Upper lobe of left lung (tissue), 6 donors: ENCODE results near the gene ZFYVE16. TPM values are rescaled to one million over a fixed set of nuclear protein-coding genes. Genes with fewer than 3 reads are reported as not detected.
"Not testable (repeated sequence)": the region's sequence is repeated elsewhere in the genome, so short reads cannot be mapped to it uniquely, and the experiment has no call there.

Experiments
- ATAC-seq, 2 donors: fragments of 200-7000 bp; cut with Tn5 transposase; one replicate each; pipeline ENCODE4 v1.9.1; 2022; ENCODE audit warnings: mild to moderate bottlenecking in 2 of 2, moderate library complexity in 2 of 2; ENCODE audit not compliant: low FRiP score in 2 of 2
- DNase-seq, 2 donors: peaks; one replicate each; pipeline ENCODE4 v3.0.0-alpha.2; 2019 to 2020
- H3K27ac ChIP-seq, 4 donors: fragments of 200-600 bp; sonication (generic); one replicate each; pipeline ENCODE4 v1.5.1; 2016 to 2019
- H3K27me3 ChIP-seq, 4 donors: fragments of 200-600 bp; sonication (generic); one replicate each; pipeline ENCODE4 v1.5.1; 2017 to 2019
- H3K36me3 ChIP-seq, 4 donors: fragments of 200-600 bp; sonication (generic); one replicate each; pipeline ENCODE4 v1.5.1; 2016 to 2019
- H3K4me1 ChIP-seq, 4 donors: fragments of 200-600 bp; sonication (generic); one replicate each; pipeline ENCODE4 v1.5.1; 2018 to 2019
- H3K4me3 ChIP-seq, 4 donors: fragments of 200-600 bp; sonication (generic); one replicate each; pipeline ENCODE4 v1.5.1; 2017 to 2019; ENCODE audit warnings: mild to moderate bottlenecking in 2 of 4, moderate library complexity in 1 of 4
- H3K9me3 ChIP-seq, 4 donors: fragments of 200-600 bp; sonication (generic); one replicate each; pipeline ENCODE4 v1.5.1; 2018 to 2019
- CTCF ChIP-seq, 6 experiments: fragments of 450-650 bp in 4 of 6; fragments of 200-600 bp in 2 of 6; sonication (generic) in 2 of 6; IDR thresholded peaks; one replicate each; pipeline ENCODE4 v1.5.1; 2016 to 2019; ENCODE audit warnings: antibody characterized with exemption in 6 of 6
- EP300 ChIP-seq, 4 donors: sonication (generic); formaldehyde crosslinking; IDR thresholded peaks; one replicate each; pipeline ENCODE4 v1.5.1; 2017; ENCODE audit warnings: antibody characterized with exemption in 4 of 4, control low read depth in 2 of 4
- POLR2A ChIP-seq, 4 donors: fragments of 450-650 bp; IDR thresholded peaks; one replicate each; pipeline ENCODE4 v1.5.1; 2016 to 2017; ENCODE audit warnings: antibody characterized with exemption in 4 of 4, mild to moderate bottlenecking in 2 of 4
- POLR2AphosphoS5 ChIP-seq, 2 donors: sonication (generic); formaldehyde crosslinking; IDR thresholded peaks; one replicate each; pipeline ENCODE4 v1.5.1; 2017; ENCODE audit warnings: antibody characterized with exemption in 2 of 2
- WGBS, 2 donors: methylation state at CpG; one replicate each; pipeline ENCODE4 v1.1.5; 2017 to 2018; 5-methylcytosine and 5-hydroxymethylcytosine counted together
- total RNA-seq, 6 donors: library from RNA; depleted of rRNA in 4 of 6; stranded (reverse); fragments of >200 nt in 4 of 6; gene quantifications; one replicate each; pipeline versions ENCODE4 v1.1.0 to v1.2.1, GENCODE V29; 2016 to 2021
- donor health status: DM: no; HTN: no; CAD: no; lungs with moderate emphysema.
- donor health status: DM: no; HTN: yes; CAD: no; lungs with severe emphysema.

Gene ZFYVE16
- total RNA-seq, 6 donors from 2014 or later, result 27.7 to 52.4 (median 40.2) TPM

GRCh38 chr5:80411589-80412219 lies 3.8 kb downstream of the ZFYVE16 start:
- ATAC-seq (no peak), DNase-seq (no peak)
- Histone ChIP-seq H3K4me1 (peaks cover 9 to 20% (median 19%) of the 10 kb centered on the region in 4 donors), H3K27me3 (no peaks in the 10 kb centered on the region), H3K4me3 (no peak overlapping the region), H3K36me3 (no peaks in the 10 kb centered on the region), H3K27ac (no peak overlapping the region), H3K9me3 (peaks cover 0 to 3% (median 0%) of the 10 kb centered on the region in 4 donors)
- TF ChIP-seq POLR2A (IDR thresholded peaks at IDR 0.05) (no peak), CTCF (IDR thresholded peaks at IDR 0.05) (no peak), POLR2AphosphoS5 (IDR thresholded peaks at IDR 0.05) (no peak), EP300 (IDR thresholded peaks at IDR 0.05) (no peak)
- WGBS, 2 donors, result 83 to 85% methylated on average over 3 of the region's 3 CpGs

GRCh38 chr5:80414113-80414512 lies 6.2 kb downstream of the ZFYVE16 start:
- Histone ChIP-seq H3K4me3 (no peak overlapping the region), H3K36me3 (peaks cover 0 to under 1% (median 0%) of the 10 kb centered on the region in 4 donors), H3K4me1 (peaks cover 9 to 15% (median 11%) of the 10 kb centered on the region in 4 donors), H3K27ac (peak overlapping the region in 1 of 4 donors; percentile 14), H3K27me3 (no peaks in the 10 kb centered on the region), H3K9me3 (no peaks in the 10 kb centered on the region)
- no peak for ATAC-seq
- WGBS, 2 donors, result 77 to 86% methylated on average over 1 of the region's 1 CpG
- DNase-seq, result peak in 1 of 2 donors; percentile 32
- TF ChIP-seq POLR2AphosphoS5 (IDR thresholded peaks at IDR 0.05), result no peak
- TF ChIP-seq CTCF (IDR thresholded peaks at IDR 0.05), result no peak
- TF ChIP-seq EP300 (IDR thresholded peaks at IDR 0.05), result no peak
- TF ChIP-seq POLR2A (IDR thresholded peaks at IDR 0.05), result no peak

DNA sequence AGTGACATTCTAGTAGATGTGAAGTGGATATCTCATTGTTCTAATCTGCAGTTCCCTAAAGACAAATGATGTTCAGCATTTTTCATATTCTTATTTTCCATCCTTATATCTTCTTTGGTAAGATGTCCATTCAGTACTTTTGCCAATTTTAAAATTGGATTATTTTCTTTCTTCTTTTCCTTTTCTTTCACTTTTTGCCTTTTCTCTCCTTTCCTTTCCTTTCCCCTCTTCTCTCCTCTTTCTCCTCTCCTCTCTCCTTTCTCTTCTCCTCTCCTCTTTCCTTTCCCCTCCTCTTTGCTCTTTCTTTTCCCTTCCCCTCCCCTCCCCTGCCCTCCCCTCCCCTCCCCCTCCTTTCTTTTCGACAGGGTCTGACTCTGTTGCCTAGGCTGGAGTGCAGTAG lies 10.1 kb downstream of the ZFYVE16 start:
- DNase-seq, result no peak
- no peaks in the 10 kb centered on the region for H3K9me3 ChIP-seq
- peaks cover 0 to 3% (median 0%) of the 10 kb centered on the region in 4 donors for H3K36me3 ChIP-seq
- TF ChIP-seq CTCF (IDR thresholded peaks at IDR 0.05) (no peak), POLR2AphosphoS5 (IDR thresholded peaks at IDR 0.05) (no peak), EP300 (IDR thresholded peaks at IDR 0.05) (no peak), POLR2A (IDR thresholded peaks at IDR 0.05) (no peak)
- peaks cover 0 to 2% (median 0%) of the 10 kb centered on the region in 4 donors for H3K4me1 ChIP-seq
- no peak for ATAC-seq
- H3K27me3 ChIP-seq, result no peaks in the 10 kb centered on the region
- no peak overlapping the region for H3K27ac ChIP-seq
- WGBS, 2 donors, result 78 to 97% methylated on average over 1 of the region's 1 CpG
- no peak overlapping the region for H3K4me3 ChIP-seq

DNA sequence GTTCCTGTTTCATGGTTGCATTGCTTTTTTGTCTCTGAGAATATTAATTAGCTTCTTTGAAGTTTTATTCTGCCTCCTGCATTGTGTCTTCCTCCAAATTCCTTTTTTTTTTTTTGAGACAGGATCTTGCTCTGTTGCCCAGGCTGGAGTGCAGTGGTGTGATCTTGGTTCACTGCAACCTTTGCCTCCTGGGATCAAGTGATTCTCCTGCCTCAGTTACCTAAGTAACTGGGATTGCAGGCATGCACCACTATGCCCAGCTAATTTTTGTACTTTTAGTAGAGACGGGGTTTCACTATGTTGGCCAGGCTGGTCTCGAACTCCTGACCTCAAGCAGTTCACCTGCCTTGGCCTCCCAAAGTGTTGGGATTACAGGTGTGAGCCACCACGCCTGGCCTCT lies 16.5 kb downstream of the ZFYVE16 start:
- DNase-seq, H3K4me3 ChIP-seq, H3K9me3 ChIP-seq, H3K27ac ChIP-seq, H3K27me3 ChIP-seq, ATAC-seq, H3K36me3 ChIP-seq, H3K4me1 ChIP-seq: not testable (repeated sequence)
- 97 to 100% methylated on average over 3 of the region's 3 CpGs for WGBS, 2 donors

DNA sequence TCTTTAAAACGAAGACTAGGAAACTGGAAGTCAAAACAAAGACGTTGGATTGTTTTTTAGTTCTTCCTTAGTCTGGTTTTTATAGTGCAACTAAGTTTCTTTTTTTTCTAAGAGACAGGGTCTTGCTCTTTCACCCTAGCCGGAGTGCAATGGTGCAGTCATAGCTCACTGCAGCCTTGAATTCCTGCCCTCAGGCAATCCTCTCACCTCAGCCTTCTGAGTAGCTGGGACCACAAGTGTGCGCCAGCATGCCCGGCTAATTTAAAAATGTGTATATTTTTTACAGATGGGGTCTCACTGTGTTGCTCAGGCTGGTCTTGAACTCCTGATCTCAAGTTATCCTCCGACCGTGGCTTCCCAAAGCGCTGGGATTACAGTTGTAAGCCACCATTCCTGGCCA lies 27.6 kb downstream of the ZFYVE16 start:
- 88 to 95% methylated on average over 8 of the region's 8 CpGs for WGBS, 2 donors
- Histone ChIP-seq H3K4me3 (no peak overlapping the region), H3K27me3 (no peaks in the 10 kb centered on the region), H3K9me3 (no peaks in the 10 kb centered on the region), H3K36me3 (peaks cover 5 to 32% (median 15%) of the 10 kb centered on the region in 4 donors), H3K4me1 (no peaks in the 10 kb centered on the region), H3K27ac (no peak overlapping the region)
- ATAC-seq (no peak), DNase-seq (no peak)
- TF ChIP-seq POLR2A (IDR thresholded peaks at IDR 0.05) (no peak), POLR2AphosphoS5 (IDR thresholded peaks at IDR 0.05) (no peak), CTCF (IDR thresholded peaks at IDR 0.05) (no peak), EP300 (IDR thresholded peaks at IDR 0.05) (no peak)
